Endothelial cell (in vitro differentiated cells): ENCODE data around the gene FAM163A. TPM values are rescaled to one million over a fixed set of nuclear protein-coding genes. Genes with fewer than 3 reads are reported as not detected.

Source experiments
- DNase-seq: peaks from one replicate; pipeline ENCODE4 v3.0.0; 2021; ENCODE audit warnings: low spot score
- H3K27ac Mint-ChIP-seq: one replicate; pipeline ENCODE4 v1.8.0; 2021; ENCODE audit warnings: mixed read lengths, inconsistent platforms; ENCODE audit not compliant: unreplicated experiment
- H3K27me3 Mint-ChIP-seq: one replicate; pipeline ENCODE4 v1.8.0; 2021; ENCODE audit warnings: mild to moderate bottlenecking, moderate library complexity, mixed read lengths, inconsistent platforms; ENCODE audit not compliant: unreplicated experiment
- H3K36me3 Mint-ChIP-seq: one replicate; pipeline ENCODE4 v1.8.0; 2021; ENCODE audit warnings: mild to moderate bottlenecking, low read depth, mixed read lengths, inconsistent platforms; ENCODE audit not compliant: unreplicated experiment
- H3K4me1 Mint-ChIP-seq: one replicate; pipeline ENCODE4 v1.8.0; 2021; ENCODE audit warnings: mild to moderate bottlenecking, mixed read lengths, inconsistent platforms; ENCODE audit not compliant: unreplicated experiment
- H3K4me3 Mint-ChIP-seq: one replicate; pipeline ENCODE4 v1.8.0; 2021; ENCODE audit warnings: mild to moderate bottlenecking, mixed read lengths, inconsistent platforms; ENCODE audit not compliant: unreplicated experiment
- H3K9me3 Mint-ChIP-seq: one replicate; pipeline ENCODE4 v1.8.0; 2021; ENCODE audit warnings: mixed read lengths, inconsistent platforms; ENCODE audit not compliant: unreplicated experiment
- total RNA-seq: library from RNA; stranded (reverse); fragmentation: NEBNext Ultra II Directional; extraction: Animal tissue kit (Norgen Biotek cat#: 25700); gene quantifications from one replicate; pipeline ENCODE4 v1.2.1, GENCODE V29; 2021; ENCODE audit not compliant: unreplicated experiment
- TF ChIP-seq, protein P1 (sequence below): fragments of 200-600 bp; sonication (generic); IDR thresholded peaks from one replicate; pipeline ENCODE4 v1.5.0; 2021; ENCODE audit warnings: antibody characterized with exemption; ENCODE audit not compliant: unreplicated experiment

FAM163A gene
- total RNA-seq, 1 donor from 2014 or later = not detected

GRCh38 chr1:179777731-179778130, 34.6 kb downstream of the FAM163A start:
- TF ChIP-seq, protein P1, sequence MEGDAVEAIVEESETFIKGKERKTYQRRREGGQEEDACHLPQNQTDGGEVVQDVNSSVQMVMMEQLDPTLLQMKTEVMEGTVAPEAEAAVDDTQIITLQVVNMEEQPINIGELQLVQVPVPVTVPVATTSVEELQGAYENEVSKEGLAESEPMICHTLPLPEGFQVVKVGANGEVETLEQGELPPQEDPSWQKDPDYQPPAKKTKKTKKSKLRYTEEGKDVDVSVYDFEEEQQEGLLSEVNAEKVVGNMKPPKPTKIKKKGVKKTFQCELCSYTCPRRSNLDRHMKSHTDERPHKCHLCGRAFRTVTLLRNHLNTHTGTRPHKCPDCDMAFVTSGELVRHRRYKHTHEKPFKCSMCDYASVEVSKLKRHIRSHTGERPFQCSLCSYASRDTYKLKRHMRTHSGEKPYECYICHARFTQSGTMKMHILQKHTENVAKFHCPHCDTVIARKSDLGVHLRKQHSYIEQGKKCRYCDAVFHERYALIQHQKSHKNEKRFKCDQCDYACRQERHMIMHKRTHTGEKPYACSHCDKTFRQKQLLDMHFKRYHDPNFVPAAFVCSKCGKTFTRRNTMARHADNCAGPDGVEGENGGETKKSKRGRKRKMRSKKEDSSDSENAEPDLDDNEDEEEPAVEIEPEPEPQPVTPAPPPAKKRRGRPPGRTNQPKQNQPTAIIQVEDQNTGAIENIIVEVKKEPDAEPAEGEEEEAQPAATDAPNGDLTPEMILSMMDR = no peak
- Mint-ChIP-seq H3K36me3 (no peaks in the 10 kb centered on the region), H3K9me3 (no peaks in the 10 kb centered on the region), H3K27me3 (peaks cover 5% of the 10 kb centered on the region), H3K4me3 (no peak overlapping the region), H3K4me1 (no peaks in the 10 kb centered on the region), H3K27ac (no peak overlapping the region)
- DNase-seq = no peak

DNA sequence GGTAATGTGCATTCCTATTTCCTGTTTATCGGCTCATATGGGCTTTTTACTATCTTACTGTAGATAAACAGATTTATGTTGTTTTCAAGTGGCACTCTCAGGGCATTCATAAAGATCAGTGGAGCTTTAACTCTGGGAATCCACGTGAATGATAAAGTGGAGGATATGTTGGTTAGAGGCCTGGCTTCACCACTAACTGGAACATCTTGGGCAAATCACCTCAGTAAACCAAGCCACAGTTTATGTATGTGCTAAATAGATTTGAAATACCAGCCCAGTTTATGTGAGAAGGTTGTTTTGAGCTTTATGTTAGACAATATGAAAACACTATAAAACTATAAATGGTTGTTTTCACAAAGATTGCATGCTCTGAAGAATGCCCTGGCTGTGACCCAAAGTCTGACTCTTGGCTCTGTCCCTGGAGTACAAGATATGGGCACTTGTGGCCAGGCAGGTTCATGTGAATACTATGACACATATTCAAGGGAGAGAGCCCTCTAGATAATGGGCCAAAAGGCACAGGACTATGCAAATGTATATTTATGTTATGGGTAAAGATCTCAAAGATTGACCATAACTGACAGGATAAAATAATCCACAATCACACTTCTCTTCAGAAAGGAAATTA, 36.7 kb downstream of the FAM163A start:
- Mint-ChIP-seq H3K27me3 (peaks cover 5% of the 10 kb centered on the region), H3K27ac (no peak overlapping the region), H3K9me3 (no peaks in the 10 kb centered on the region), H3K36me3 (no peaks in the 10 kb centered on the region), H3K4me1 (no peaks in the 10 kb centered on the region), H3K4me3 (no peak overlapping the region)
- no peak for DNase-seq
- TF ChIP-seq, protein P1 = no peak

GRCh38 chr1:179781962-179782361, 38.9 kb downstream of the FAM163A start:
- Mint-ChIP-seq H3K4me3 (no peak overlapping the region), H3K4me1 (no peaks in the 10 kb centered on the region), H3K27ac (no peak overlapping the region), H3K9me3 (no peaks in the 10 kb centered on the region), H3K36me3 (no peaks in the 10 kb centered on the region), H3K27me3 (peaks cover 5% of the 10 kb centered on the region)
- DNase-seq = no peak
- TF ChIP-seq, protein P1 = no peak

DNA sequence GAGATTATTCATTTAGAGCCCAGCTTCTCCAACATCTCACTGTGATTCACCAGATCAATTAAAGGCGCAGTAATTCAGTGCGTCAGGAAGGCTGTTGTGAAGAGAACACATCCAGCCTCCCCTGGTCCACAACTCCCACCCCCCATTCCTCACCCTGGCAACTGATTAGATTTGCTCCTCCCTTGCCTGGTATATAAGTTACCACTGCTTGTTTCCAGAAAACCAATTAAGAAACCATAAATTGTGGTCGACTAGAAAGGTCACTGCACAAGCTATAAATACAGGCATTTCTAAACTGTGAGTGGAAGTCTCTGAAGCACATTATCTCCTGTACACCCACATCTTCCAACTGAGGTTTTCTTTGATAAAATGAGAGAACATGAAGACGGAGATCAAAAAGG, 41.9 kb downstream of the FAM163A start:
- Mint-ChIP-seq H3K9me3 (no peaks in the 10 kb centered on the region), H3K27ac (no peak overlapping the region), H3K4me1 (no peaks in the 10 kb centered on the region), H3K4me3 (no peak overlapping the region), H3K36me3 (no peaks in the 10 kb centered on the region), H3K27me3 (peaks cover 3% of the 10 kb centered on the region)
- TF ChIP-seq, protein P1 = no peak
- DNase-seq = no peak

- Mint-ChIP-seq H3K4me3 (no peak overlapping the region), H3K4me1 (no peaks in the 10 kb centered on the region), H3K9me3 (no peaks in the 10 kb centered on the region), H3K27ac (no peak overlapping the region), H3K27me3 (peaks cover 3% of the 10 kb centered on the region), H3K36me3 (no peaks in the 10 kb centered on the region)
- no peak for DNase-seq
- TF ChIP-seq, protein P1 = no peak
Measured at GRCh38 chr1:179785728-179786127, 42.6 kb downstream of the FAM163A start.
